ENCODE measurements around the gene COA7. TPM values are rescaled to one million over a fixed set of nuclear protein-coding genes. Genes with fewer than 3 reads are reported as not detected.
"Not testable (repeated sequence)": the region's sequence is repeated elsewhere in the genome, so short reads cannot be mapped to it uniquely, and the experiment has no call there.

COA7 gene
- total RNA-seq, 1 experiment from 2014 or later = 15.9 TPM

- no peak for DNase-seq (ENCODE audit: low spot score)
Measured at GRCh38 chr1:52706136-52706670, 8.1 kb upstream of the COA7 start.

DNA sequence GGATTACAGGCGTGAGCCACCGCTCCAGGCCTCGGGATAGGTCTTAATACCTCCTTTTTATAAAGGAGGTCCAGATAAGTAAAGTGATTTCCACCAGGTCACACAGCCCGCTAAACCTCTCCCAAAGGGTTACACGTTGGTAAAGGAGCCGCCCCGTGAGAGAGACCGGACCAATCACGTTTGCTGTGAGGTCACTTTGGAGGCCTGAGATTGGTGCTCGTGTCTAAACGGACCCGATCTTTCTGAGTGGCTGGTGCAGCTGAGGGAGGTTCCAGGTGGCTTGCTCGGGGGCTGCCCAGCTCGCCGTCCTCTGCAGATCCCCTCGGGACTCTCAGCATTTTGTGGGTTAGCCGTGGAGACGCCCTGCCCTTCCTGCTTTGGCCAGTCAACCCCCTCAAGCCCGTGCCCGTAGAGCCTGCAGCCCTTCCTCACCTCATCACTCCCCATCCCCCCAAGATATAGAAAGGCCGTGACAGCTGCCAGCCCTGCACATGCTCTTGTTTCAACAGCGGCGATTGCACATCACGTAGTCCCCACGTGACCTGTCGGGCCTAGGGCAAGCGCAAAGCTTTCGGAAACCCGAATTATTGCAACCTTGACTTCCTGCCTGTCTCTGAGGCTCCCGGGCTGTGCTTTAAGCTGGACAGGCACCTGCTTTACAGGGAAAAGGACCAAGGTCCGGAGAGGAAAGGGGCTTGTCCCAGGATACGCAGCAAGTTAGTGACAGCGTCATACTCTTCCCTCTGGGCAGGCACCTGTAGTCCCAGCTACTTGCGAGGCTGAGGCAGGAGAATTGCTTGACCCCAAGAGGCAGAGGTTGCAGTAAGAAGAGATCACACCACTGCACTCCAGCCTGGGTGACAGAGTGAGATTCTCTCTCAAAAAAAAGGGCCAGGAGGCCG, 5.0 kb upstream of the COA7 start:
- DNase-seq (ENCODE audit: low spot score) = peak; percentile 85

- no peak for DNase-seq (ENCODE audit: low spot score)
Measured at GRCh38 chr1:52695627-52696026, 2.5 kb downstream of the COA7 start.

DNA sequence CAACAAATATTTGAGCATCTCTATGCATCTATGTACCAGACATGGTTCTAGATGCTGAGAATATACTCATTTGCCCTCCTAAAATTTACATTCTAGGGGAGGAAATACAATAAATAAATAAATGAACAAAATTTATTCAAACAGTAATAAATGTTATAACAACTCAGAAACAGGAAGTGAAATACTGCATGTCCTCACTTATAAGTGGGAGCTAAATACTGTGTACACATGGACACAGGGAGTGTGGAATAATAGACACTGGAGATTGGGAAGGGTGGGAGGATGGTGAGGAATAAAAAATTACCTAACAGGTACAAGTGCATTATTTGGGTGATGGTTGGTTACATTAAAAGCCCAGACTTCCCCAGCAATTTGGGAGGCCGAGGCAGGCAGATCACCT, 4.3 kb downstream of the COA7 start:
- no peak for DNase-seq (ENCODE audit: low spot score)

GRCh38 chr1:52693351-52693750, 4.8 kb downstream of the COA7 start:
- DNase-seq (ENCODE audit: low spot score) = not testable (repeated sequence)

DNA sequence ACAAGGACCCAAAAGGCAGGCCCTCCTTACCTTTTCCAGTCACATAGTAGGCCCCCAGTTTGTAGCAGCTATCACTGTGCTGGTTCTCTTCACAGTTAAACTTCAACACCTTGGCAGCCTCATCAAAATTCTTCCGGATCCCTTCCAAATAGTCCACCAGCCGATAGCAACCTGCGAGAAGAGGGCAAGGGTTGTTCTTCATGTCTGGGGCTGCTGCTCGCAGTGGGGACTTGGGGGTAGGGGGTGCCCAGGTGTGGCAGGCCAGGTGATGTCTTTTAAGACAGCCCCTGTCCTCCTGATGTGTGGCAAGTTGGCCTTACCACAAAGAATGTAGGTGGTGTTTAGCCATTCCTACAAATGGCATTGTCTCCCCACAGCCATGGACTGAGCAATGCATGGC, 5.5 kb downstream of the COA7 start:
- DNase-seq (ENCODE audit: low spot score) = no peak

GRCh38 chr1:52691821-52692220, 6.3 kb downstream of the COA7 start:
- DNase-seq (ENCODE audit: low spot score) = no peak

GRCh38 chr1:52686830-52687229, 11.3 kb downstream of the COA7 start:
- no peak for DNase-seq (ENCODE audit: low spot score)

DNA sequence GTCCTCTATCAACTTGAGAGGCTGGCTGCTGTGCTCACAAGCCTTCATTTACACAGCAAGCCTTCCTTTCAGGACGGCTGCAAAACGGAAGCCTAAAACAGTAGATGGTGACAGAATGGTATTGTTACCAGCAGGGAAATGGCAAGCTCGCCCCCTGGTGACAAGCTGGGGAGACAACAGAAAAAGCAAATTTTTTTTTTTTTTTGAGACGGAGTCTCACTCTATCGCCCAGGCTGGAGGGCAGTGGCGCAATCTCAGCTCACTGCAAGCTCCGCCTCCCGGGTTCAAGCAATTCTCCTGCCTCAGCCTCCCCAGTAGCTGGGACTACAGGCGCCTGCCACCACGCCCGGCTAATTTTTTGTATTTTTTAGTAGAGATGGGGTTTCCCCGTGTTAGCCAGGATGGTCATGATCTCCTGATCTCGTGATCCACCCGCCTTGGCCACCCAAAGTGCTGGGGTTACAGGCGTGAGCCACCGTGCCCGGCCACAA, 11.8 kb downstream of the COA7 start:
- peak; percentile 70 for DNase-seq (ENCODE audit: low spot score)

DNA sequence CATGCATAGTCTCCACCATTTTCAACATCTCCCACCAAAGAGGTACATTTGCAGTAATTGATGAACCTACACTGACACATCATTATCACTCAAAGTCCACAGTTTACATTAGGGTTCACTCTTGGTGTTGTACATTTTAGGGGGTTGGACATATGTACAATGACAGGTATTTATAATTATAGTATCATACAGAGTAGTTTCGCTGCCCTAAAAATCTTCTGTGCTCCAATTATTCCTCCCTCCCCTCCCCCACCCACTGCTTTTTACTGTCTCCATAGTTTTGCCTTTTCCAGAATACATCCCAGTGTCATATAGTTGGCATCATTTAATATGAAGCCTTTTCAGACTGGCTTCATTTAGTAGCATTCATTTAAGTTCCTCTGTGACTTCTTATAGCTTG, 13.6 kb downstream of the COA7 start:
- no peak for DNase-seq (ENCODE audit: low spot score)

GRCh38 chr1:52683367-52683940, 14.7 kb downstream of the COA7 start:
- no peak for DNase-seq (ENCODE audit: low spot score)

GRCh38 chr1:52681136-52681535, 17.0 kb downstream of the COA7 start:
- DNase-seq (ENCODE audit: low spot score) = no peak

DNA sequence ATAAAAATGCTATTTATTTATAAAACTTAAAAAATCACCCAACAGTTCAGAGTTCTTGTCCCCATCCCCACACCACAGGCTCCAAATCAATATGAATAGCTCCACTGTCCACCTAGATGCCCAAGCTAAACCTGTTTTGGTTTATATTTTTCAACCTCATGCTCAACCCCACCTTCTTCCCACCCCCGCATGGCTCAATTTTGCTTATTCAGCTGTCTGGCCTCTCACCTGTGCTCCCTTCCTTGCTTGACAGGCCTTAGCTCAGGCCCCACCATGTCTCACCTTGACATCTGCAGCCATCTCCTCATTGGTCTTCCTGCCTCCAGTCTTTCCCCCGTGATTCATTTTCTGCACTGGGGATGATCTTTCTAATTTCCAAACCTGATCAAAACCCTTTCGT, 17.8 kb downstream of the COA7 start:
- no peak for DNase-seq (ENCODE audit: low spot score)

- no peak for DNase-seq (ENCODE audit: low spot score)
Measured at GRCh38 chr1:52679498-52679897, 18.6 kb downstream of the COA7 start.

GRCh38 chr1:52679048-52679447, 19.1 kb downstream of the COA7 start:
- no peak for DNase-seq (ENCODE audit: low spot score)

GRCh38 chr1:52677076-52677806, 20.9 kb downstream of the COA7 start:
- no peak for DNase-seq (ENCODE audit: low spot score)

DNA sequence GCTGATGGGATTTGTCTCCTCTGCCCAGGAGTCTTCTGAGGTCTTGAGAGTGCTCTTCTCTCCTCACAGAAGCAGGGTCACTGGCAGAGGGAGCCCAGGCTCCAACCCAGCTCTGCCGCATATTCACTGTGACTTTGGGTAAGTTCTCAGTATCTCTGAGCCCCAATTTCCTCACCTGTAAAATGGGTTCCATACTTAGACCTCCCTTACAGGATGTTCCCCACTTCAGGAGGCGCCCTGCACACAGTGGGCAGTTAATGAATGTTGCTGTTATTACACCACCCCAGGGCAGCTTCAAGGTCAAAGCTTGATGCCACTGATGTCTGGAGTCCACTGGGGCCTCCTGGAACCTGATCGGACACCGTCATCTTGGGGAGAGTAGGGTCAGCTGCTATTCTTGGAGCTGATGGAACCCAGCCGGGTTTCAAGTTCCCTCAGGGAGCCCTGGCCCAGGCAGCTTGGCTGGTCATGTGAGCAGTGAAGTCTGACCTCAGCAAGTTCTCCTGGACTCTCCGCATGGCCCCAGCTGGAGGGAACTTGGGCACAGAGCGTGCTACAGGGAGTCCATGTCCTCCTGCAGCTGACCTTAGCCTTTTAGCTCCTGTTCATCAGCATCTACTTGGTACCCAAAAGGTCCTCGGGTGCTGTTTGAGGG, 21.8 kb downstream of the COA7 start:
- DNase-seq (ENCODE audit: low spot score) = no peak

DNA sequence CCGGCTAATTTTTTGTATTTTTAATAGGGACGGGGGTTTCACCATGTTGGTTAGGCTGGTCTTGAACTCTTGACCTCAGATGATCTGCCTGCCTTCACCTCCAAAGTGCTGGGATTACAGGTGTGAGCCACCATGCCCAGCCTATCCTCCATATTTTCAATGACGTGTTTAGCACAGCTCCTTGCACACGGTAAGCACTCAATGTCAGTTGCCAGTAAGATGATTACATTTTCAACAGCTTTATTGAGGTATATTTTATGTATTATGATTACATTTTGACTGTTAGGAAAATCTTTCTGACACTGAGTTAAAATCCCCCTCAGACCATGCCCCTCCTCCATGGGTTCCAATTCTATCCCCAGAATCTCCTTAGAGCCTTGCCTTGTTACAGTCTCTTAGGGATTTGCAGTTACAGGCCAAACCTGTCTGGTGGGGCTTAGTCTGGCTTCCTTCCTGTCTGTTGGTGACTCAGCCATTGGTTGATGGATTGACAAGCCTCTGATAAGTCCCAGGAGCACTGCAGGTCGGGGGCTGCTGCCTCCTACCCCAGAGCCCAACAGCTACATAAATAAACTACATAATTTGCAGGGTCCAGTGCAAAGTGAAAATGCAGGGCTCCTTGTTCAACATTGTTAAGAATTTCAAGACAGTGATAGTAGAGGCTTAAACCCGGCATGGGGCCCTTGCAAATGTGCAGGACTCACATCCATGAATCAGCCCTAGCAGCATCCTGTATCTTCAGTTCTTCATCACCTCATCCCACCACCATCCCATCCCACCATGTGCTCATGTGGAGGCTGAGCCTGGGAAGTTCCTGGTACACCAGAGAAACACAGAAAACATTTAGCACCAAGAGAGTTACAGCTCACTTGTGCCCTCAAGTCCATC, 23.4 kb downstream of the COA7 start:
- DNase-seq (ENCODE audit: low spot score) = no peak

DNA sequence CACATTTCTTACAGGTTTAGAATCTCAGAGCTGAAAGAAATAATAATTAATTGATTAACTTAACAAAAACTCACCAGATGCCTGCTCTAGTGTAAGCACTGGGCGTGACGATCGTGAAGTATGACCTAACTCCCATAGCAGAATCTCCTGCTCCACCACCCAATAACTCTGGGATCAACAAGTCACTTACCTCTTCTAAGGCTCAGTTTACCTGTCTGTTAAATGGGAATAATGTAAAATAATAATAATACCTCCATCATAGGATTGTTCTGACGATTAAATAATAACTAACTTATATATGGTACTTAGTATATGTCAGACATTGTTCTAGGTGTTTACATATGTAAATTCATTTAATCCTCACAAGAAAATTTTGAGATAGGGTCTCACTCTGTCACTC, 24.6 kb downstream of the COA7 start:
- DNase-seq (ENCODE audit: low spot score) = no peak

DNA sequence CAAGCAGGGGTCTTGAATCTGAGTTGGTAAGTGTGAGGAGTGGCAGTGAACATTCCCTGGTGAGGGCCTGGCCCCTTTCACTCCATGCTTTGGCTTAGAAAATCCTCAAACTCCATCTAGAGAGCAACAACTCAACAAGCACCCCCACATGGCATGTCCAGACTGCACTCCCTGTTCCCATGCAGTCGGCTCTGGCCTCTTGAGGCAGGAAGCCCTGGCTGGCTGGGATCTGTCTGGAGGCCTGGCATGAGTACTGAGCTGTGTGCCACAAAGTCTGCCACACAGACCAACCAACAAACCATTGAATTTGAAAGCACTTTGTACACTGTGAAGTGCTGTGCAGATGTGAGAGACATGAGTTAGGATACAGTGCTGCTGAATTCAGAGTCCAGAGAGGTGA, 25.2 kb downstream of the COA7 start:
- DNase-seq (ENCODE audit: low spot score) = no peak

- no peak for DNase-seq (ENCODE audit: low spot score)
Measured at GRCh38 chr1:52670604-52671003, 27.5 kb downstream of the COA7 start.
